Measurements from ENCODE around the gene ABCC8. TPM values are rescaled to one million over a fixed set of nuclear protein-coding genes. Genes with fewer than 3 reads are reported as not detected.

ABCC8 gene
- total RNA-seq, 4 donors from 2014 or later = 0.23 to 1.9 (median 0.62) TPM; not detected in 1

DNA sequence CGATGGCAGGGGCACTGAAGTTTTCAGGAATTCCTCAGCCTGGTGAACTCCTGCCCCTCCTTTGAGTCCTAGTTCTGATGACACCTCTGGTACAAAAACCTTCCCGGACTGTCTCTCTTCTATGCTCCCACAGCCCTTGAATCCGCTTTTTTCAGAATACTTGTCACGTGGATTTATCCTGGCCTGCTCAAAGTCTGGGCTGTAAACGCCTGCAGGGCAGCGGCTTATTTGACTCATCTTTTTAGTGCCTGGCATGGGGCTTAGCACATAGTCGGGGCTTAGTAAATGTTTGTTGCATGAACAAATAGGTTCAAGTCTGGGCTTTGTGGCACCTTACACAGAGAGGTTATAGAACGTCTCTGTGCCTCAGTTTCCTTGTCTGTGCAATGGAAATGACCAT, 74.8 kb downstream of the ABCC8 start:
- H3K9me3 ChIP-seq = no peaks in the 10 kb centered on the region

DNA sequence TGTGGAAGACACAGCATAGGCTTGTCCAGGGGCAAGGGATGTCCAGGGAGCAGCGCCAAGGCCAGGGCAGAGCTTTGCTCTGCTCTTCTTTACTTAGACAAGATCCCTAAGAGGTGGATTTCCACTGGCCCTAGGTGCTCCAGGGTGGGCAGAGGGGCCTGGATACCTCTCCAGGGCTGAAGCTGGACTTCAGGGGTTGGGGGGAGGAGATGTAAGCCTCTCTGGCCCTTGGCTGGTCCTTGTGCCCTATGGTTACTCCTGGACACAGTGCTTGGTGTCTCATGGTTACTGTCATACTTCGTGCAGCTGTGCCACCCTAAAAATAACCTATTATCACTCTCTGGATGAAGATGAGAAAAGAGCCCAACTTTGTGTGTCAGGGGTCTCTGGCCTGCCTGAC, 75.3 kb downstream of the ABCC8 start:
- Histone ChIP-seq H3K27ac (no peak overlapping the region), H3K4me3 (no peak overlapping the region), H3K4me1 (peaks cover 0 to 14% (median 3%) of the 10 kb centered on the region in 3 donors), H3K9me3 (no peaks in the 10 kb centered on the region), H3K36me3 (no peaks in the 10 kb centered on the region), H3K27me3 (no peaks in the 10 kb centered on the region)
- no peak for ATAC-seq
- WGBS, 2 donors (ENCODE audit: low coverage in 1 of 2) = 80 to 100% methylated on average over 1 of the region's 2 CpGs
- TF ChIP-seq, protein P1, sequence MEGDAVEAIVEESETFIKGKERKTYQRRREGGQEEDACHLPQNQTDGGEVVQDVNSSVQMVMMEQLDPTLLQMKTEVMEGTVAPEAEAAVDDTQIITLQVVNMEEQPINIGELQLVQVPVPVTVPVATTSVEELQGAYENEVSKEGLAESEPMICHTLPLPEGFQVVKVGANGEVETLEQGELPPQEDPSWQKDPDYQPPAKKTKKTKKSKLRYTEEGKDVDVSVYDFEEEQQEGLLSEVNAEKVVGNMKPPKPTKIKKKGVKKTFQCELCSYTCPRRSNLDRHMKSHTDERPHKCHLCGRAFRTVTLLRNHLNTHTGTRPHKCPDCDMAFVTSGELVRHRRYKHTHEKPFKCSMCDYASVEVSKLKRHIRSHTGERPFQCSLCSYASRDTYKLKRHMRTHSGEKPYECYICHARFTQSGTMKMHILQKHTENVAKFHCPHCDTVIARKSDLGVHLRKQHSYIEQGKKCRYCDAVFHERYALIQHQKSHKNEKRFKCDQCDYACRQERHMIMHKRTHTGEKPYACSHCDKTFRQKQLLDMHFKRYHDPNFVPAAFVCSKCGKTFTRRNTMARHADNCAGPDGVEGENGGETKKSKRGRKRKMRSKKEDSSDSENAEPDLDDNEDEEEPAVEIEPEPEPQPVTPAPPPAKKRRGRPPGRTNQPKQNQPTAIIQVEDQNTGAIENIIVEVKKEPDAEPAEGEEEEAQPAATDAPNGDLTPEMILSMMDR (IDR thresholded peaks at IDR 0.05) = no peak
- TF ChIP-seq POLR2AphosphoS5 (IDR thresholded peaks at IDR 0.05) (no peak), EP300 (IDR thresholded peaks at IDR 0.05) (no peak), POLR2A (IDR thresholded peaks at IDR 0.05) (no peak)

More for the DNA sequence above, 74.8 kb downstream of the ABCC8 start:
- H3K27me3 ChIP-seq = no peaks in the 10 kb centered on the region
- H3K36me3 ChIP-seq = no peaks in the 10 kb centered on the region
- H3K4me1 ChIP-seq = peaks cover 0 to 18% (median 5%) of the 10 kb centered on the region in 3 donors
- no peak for ATAC-seq
- no peak for TF ChIP-seq POLR2AphosphoS5 (IDR thresholded peaks at IDR 0.05)
- 72% methylated on average over 6 of the region's 8 CpGs; no CpG with 5 or more reads in 1 of the 2 donors for WGBS, 2 donors (ENCODE audit: low coverage in 1 of 2)
- no peak overlapping the region for H3K4me3 ChIP-seq
- no peak overlapping the region for H3K27ac ChIP-seq

DNA sequence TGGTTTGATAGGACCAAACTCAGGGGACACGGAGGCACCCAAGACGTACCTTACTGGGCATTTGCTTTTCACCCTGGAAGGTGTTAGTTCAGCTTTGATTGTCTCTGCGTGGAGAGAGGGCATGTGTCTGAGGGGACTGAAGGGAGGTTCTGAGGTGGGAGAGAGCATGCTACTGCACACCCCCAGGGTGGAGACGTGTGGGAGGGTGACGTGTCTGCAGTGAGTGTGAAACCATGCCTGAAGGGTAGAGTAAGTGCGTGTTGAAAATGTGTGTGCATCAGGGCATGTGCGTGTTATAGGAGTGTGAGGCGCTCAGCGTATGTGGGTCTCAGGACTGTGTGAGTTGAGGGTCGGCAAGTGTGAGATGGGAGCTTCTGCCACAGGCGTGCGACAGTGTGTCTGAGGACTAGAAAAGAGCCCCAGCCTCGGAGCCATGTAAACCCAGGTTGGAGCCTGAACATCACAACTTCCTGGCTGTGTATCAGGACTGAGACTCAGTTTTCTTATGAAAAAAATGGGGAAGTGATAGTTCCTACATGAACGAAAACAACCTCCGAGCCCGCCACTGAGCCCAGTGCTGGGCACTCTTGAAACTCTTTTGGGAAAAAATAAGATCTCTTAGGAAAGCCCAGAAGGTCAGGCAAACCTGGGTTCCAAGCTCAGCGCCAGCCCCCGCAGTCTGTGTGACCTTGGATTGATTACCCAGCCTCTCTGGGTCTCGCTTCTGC, 76.4 kb downstream of the ABCC8 start:
- Histone ChIP-seq H3K9me3 (no peaks in the 10 kb centered on the region), H3K27ac (no peak overlapping the region), H3K27me3 (no peaks in the 10 kb centered on the region), H3K4me1 (peaks cover 0 to 3% (median 0%) of the 10 kb centered on the region in 3 donors), H3K4me3 (no peak overlapping the region), H3K36me3 (no peaks in the 10 kb centered on the region)
- 88% methylated on average over 12 to 14 of the region's 19 CpGs for WGBS, 2 donors (ENCODE audit: low coverage in 1 of 2)
- ATAC-seq = no peak
- TF ChIP-seq, protein P1 (IDR thresholded peaks at IDR 0.05) = no peak
- no peak for TF ChIP-seq EP300 (IDR thresholded peaks at IDR 0.05)
- no peak for TF ChIP-seq POLR2AphosphoS5 (IDR thresholded peaks at IDR 0.05)

DNA sequence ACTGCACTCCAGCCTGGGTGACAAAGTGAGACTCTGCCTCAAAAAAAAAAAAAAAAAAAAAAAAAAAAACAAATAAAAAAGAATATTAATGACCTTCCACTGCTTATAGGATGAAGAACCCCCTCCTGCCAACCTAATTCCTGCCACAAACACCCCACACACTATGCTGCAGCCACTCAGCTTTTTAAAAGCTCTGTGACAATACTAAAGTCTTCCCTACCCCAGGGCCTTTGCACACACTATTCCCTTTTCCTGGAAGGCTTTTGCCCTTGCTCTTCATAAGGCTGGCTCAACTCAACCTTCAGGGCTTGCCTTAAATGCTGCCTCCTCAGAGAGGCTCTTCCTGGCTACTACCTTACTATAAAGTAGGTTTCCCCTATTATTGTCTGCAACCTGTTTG, 77.4 kb downstream of the ABCC8 start:
- Histone ChIP-seq H3K4me3 (no peak overlapping the region), H3K27me3 (no peaks in the 10 kb centered on the region), H3K9me3 (no peaks in the 10 kb centered on the region), H3K27ac (no peak overlapping the region), H3K36me3 (no peaks in the 10 kb centered on the region), H3K4me1 (no peaks in the 10 kb centered on the region)
- no peak for ATAC-seq
- TF ChIP-seq POLR2AphosphoS5 (IDR thresholded peaks at IDR 0.05) = no peak
- TF ChIP-seq, protein P1 (IDR thresholded peaks at IDR 0.05) = no peak
- no peak for TF ChIP-seq POLR2A (IDR thresholded peaks at IDR 0.05)
- TF ChIP-seq EP300 (IDR thresholded peaks at IDR 0.05) = no peak

DNA sequence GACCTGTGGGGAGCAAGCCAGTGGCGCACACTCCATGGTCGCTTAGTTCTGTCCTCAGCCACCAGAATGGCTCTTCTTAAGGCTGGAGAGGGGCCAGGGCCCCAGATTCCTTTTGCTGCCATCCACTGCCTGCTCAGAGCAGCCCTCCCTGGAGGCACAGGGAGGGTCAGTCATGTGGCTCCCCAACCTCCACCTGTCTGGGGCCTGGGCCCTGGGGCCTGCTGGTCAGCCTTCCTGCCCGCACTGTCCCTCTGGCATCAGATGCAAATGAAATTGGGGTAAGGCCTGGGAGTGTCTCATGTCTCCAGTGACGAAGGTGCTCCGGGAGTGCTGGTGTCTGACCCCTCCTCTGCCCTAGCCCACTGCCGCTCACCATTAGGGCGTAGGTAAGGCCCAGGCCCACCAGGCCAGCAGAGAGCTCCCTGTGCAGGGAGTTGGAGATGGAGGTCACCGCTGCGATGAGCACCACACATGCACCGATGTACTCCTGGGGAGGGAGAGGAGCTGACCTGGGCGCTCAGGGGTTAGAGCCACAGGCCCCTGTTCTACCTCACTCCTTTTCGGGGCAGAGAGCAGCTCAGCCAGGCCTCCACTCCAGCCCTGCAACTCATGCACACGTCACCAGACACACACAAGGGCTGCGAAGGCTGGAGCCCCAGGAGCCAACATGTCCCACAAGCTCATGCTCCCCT, 79.2 kb downstream of the ABCC8 start:
- TF ChIP-seq EP300 (IDR thresholded peaks at IDR 0.05) (no peak), POLR2A (IDR thresholded peaks at IDR 0.05) (no peak), POLR2AphosphoS5 (IDR thresholded peaks at IDR 0.05) (no peak)
- TF ChIP-seq, protein P1 (IDR thresholded peaks at IDR 0.05) = no peak
- Histone ChIP-seq H3K9me3 (no peaks in the 10 kb centered on the region), H3K4me3 (no peak overlapping the region), H3K36me3 (no peaks in the 10 kb centered on the region), H3K4me1 (no peaks in the 10 kb centered on the region), H3K27ac (no peak overlapping the region), H3K27me3 (no peaks in the 10 kb centered on the region)
- WGBS, 2 donors (ENCODE audit: low coverage in 1 of 2) = no CpG with 5 or more reads among the region's 14 CpGs
- no peak for ATAC-seq
